GM23338 (cell line): ENCODE data around the gene PHYH.

Experiments used
- CTCF ChIP-seq, 2 experiments: fragments of 200-600 bp in 1 of 2; sonication (generic) in 1 of 2; conservative IDR thresholded peaks; 2 replicates each; pipeline versions ENCODE4 v1.5.1 to v1.6.1; 2016 to 2017; ENCODE audit warnings: antibody characterized with exemption in 2 of 2, low read depth in 2 of 2, mild to moderate bottlenecking in 2 of 2, moderate library complexity in 1 of 2
- STAT1 ChIP-seq: IDR thresholded peaks from one replicate; pipeline ENCODE4 v1.6.1; 2016; ENCODE audit warnings: antibody characterized with exemption; ENCODE audit not compliant: unreplicated experiment
- ZNF462 ChIP-seq: fragments of 250-450 bp; sonication (Bioruptor Pico); IDR thresholded peaks from 2 replicates; pipeline ENCODE4 v1.5.0; 2020; ENCODE audit warnings: mild to moderate bottlenecking, moderate library complexity

DNA sequence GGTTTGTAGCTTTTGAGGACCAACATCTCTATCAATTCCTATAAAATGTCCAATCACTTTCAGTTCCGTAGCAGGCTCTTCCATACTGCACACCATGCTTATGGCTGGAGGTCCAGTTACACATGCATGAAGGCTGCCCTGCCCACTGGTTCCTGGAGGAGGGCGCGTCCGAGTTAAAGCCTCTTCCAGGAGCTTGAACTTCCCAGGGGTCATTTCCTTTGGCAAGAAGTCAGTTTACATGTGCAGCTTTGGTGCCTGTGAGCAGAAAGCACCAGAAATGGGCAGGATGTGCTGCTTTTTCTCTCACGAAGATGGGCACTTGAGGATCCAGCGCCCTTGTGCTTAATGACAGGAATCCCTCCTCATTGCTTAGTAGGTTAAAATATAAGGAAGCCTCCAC is 17.6 kb upstream of the PHYH start:
- TF ChIP-seq ZNF462 (CRISPR knock-in tag) (no peak), STAT1 (no peak), CTCF (conservative IDR thresholded peaks at IDR 0.05; ENCODE audit: low read depth in 2 of 2) (no peak)
